Fibroblast of skin of left quadriceps (primary cell): ENCODE results near the gene PRKG1.

Experiments
- DNase-seq, 2 experiments: peaks; one replicate each; pipeline ENCODE4 v3.0.0-alpha.2; 2013; ENCODE audit warnings: low read depth in 2 of 2

PRKG1 gene

DNA sequence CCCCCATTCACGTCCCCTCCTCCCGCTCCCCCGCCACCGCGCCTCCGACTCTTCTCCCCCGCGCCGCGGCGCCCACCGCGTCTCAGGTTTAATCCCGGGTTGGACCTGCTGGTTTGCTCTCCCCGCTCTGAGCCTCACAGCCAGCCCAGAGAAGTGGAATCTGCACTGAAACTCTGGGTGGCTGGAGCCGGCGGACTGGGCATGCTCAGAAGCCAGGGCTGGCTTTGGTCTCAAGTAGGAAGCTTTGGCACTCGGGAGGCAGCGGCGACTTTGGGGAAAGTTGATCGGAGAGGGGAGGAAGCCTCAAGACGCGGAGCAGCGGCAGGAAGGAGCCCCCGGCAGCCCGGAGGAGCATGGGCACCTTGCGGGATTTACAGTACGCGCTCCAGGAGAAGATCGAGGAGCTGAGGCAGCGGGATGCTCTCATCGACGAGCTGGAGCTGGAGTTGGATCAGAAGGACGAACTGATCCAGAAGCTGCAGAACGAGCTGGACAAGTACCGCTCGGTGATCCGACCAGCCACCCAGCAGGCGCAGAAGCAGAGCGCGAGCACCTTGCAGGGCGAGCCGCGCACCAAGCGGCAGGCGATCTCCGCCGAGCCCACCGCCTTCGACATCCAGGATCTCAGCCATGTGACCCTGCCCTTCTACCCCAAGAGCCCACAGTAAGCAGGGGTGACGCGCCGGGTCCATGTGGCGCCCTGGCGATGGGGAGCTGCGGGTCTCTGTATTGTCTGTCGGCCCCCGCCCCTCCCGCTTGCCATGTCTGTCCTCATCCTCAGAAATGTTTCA is at the start of gene PRKG1:
PRKG1 (plus strand) TSS at position 250 of the 791 bp plus-strand sequence.
- peak; percentile 60 to 62 for DNase-seq

DNA sequence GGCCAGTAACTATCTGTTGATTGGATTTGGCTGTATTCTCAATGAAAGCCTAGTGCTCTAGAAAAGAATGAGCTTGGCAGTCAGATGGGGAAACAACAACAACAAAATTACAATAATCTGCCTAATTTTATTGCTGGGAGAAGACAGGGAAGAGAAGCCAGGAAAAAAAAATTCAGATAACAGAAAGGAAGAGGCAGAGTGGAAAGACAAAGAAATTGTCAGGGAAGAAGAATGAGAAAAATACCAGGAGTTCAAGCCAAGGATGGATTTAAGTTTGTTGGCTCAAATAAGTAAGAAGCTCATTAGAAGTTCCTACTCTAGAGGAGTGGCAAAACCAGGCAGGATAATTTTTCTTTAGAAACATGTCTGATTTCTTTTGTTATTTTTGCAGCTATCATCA is 45.9 kb upstream of the PRKG1 start:
- DNase-seq = no peak

DNA sequence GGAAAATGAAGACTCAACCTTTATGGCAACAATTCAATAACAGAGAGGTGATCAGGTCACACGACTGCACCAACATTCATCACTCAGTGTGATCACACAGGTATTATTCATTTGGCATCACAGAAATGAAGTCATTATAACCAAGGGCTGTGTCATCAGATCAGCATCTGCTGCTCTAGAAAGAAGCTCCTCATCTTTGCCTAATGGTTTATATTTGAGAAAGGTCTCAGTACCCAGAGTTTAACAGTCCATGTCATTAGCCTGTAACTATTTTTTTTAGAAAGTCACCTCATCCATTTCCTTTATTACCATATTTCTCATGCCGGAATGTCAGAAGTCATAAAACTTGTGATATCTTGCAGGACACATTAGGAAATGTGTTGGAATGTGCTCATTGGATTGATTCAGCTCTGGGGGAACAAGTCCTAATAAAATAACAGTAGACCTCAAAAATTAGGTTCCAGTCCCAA is 45.1 kb upstream of the PRKG1 start:
- DNase-seq = peak; percentile 53 to 59

DNA sequence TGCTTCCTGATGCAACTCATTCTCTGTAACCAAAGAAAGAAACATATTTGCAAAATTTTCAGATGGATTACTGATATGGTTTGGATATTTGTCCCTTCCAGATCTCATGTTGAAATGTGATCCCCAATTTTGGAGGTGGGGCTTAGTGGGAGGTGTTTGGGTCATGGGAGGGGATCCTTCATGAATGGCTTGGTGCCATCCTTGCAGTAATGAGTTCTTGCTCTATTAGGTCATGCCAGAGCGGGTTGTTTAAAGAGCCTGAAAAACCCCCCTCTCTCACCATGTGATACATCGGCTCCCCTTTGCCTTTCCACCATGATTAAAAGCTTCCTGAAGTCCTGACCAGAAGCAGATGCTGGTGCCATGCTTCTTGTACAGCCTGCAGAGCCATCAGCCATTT is 43.8 kb upstream of the PRKG1 start:
- DNase-seq = no peak

DNA sequence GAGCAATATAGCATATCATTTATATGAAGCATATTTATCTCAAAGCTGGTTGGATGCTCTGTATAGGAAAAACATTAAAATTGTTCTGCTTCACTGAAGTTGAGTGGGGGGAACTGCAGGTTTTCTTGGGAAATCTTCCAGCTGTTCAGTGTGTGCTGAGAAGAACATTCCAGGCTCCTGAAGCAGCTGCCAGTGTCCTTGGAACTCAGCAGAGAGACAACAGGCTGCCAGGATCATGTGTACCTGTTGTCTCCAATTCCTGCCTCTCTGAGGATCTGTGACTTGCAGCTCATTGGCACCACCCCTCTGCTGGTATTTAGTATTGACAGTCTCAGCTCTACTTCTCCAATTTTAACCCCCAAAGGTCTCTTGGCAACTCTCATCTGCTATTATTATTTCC is 42.3 kb upstream of the PRKG1 start:
- DNase-seq = no peak

DNA sequence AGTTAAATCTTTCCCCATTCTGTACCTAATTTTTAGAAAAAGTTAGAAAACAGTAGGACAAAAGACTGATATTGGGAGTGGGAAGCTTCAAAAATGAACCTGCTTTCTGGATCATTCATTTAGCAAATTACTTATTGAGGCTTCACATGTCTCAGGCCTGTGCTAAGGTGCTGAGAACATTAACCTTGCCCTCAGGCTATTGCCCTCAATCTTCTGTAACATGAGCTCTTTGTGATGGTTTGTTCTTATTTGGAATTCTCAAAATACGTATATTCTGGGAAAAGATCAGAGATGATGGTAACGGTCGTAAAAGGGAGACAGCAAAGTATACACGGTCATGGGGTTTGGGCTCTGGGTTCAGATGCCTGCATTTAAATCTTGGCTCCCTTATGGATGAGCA is 39.5 kb upstream of the PRKG1 start:
- no peak for DNase-seq

DNA sequence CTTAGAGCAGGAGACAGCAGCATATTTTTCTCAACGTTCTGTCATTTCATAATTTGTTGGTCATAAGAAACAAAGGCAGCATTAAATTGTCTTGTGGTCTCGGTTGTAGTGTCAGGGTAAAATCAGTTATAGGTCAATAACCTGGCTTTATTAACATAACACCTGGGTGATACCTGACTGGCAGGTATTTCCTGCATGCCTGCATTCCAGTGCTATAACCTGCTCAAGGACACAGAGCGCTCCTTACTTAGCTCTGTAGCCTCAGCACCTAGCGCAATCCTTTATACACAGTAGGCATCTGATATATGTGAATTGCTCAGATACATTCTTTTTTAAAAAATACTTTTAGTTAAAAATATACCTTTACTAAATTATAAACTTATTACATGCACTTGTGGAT is 38.9 kb upstream of the PRKG1 start:
- DNase-seq = no peak

DNA sequence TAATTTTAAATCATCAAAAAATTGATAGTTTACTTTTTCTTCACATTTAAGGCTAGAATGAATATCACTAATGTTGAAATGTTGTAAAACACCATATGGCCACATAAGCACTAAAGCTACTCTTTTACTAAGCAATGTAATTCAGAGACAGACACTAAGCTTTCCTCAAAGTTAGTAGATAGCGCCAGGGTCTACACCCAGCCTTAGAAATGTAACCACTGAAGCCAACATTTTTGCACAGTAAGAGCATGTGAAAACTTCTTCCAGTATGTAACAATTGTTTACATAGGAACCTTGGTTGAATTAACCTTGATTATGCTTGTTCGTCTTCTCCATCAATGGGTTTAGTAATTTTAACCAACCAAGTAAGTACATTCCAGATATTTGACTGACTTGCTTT is 28.4 kb upstream of the PRKG1 start:
- DNase-seq = no peak

DNA sequence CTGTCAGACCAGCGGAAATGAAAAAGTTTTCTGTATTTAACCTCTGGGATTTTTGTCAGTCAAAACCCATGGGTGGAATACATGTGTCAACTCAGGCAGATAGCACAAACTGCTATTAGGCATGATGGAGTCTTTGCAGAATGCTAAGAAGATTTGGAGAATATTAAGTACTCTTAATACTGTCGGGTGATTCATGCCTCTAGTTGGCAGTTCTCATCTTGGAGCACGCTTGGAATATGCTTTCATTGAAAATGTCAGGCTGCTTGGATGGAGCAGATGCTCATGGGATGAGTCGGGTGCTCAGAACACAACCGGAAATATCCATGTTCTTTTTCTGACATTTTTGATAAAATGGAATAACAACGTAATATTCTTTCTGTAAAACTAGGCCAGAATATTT is 27.6 kb upstream of the PRKG1 start:
- DNase-seq = no peak

DNA sequence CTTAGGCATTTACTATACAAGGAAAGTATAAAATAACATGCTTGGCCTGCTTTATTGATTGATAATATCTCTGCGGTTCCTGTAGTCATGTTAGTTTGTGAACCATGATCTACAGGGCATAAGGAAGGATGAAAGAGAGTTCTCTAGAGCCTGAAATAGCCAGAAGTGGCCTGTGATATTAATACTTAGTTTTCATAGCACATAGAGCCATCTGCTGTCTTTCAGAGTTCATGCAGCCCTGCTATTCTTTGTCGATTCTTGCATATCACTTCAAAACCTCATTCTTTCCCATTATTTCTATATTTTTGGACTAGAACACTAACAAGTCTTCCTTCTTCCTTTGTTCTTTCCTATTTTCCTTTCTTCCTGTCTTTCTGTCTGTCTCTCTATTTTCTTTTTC is 26.4 kb upstream of the PRKG1 start:
- DNase-seq = no peak

DNA sequence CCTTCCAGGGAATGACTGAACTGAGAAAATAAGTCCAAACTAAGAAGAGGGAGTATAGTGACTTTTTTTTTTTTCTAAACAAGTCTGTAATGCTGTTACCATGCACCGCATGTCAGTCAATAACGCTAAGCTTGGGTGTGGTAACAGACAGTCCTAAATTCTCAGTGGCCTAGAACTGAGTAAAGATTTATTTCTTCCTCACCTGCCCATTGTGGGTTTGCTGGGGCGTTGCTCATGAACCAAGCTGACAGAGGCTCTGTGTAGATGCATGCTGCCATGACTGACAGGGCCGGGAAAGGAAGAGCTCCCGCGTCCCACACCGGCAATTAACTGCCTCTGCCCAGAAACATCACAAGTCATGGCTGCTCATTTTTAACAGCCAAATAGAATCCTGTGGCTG is 25.5 kb upstream of the PRKG1 start:
- no peak for DNase-seq

DNA sequence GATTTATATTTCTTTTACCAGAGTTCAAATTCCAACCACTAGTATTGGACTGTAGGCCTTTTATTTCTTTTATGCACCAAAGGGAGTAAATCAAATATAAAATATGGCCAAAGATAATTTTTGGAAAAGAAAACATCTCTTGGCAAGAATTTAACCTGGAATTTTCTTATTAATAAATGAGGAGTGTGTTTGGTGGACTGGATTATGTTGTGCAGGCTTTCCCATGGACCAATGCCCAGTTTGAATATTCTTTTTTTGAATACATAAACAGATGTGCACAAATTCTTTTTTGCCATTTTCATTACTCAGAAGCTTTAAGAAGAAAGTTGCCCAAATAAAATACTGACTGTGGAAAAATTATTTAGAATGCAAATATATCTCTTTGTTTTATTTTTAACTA is 22.1 kb upstream of the PRKG1 start:
- DNase-seq = no peak

DNA sequence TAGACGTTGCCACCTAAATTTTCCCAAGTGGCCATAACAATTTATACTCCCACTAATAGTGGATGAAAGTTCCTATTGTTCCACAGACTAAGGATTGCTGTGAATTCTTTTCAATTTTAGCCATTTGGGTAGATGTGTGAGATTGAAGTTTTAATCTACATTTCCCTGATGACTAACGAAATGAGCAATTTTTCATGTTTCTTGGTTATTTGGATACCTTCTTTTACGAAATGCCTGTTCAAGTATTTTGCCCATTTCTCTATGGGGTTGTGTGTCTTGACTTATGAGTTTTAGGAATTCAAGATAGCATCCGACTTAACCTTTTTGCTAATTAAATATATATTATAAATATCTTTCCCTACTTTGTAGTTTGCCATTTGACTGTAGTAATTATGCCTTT is 16.4 kb upstream of the PRKG1 start:
- no peak for DNase-seq

DNA sequence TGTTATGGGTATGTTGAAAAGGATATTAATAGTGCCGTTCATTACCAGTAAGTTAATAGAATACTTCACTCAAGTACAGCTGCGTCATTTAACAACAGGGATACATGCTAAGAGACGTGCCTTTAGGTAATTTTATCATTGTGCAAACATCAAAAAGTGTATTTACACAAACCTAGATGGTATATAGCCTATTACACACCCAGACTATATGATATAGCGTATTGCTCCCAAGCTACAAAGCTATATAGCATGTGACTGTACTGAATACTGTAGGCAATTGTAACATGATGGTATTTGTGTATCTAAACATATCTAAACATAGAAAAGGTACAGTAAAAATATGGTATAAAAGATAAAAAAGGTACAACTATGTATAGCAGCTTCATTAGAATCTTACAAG is 11.1 kb upstream of the PRKG1 start:
- no peak for DNase-seq

DNA sequence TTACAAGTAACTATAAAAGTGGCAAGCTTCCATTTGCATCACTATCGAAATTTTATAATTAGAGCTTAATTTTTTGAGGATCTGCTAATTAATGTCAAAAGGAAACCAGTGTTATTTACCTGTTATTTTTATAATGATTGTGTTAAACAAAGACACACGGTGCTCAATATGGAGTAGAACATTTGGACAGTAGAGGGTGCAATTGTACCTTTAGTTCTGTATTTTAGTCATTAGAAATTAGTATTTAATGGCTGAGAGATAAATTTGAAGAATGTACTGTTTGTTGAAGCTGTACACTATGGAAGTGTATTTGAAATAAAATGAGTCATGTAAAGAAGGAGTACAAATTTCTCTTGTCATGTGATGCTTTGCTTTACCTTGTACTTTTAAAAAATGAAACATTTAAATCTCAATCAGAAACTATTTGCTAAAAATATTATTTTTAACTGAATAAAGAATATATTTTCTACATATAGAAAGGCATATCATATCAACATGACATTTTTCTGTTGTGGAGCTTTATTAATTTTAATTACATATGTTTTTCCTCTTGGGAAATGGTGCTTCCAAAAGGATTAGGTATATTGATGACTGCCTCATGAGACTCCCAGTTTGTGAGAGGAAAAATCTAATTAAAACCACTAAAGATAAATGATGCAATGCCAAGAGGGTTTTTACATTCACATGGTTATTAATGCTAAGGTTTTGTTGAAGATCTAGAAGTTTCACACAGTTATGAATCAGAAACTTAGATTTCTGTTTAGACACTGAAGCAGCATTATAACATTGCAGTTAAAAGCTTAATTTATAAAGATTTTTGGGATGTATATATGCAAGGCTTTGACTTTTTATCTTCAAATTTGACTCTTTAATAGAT is 10.4 kb upstream of the PRKG1 start:
- peak; percentile 53 to 56 for DNase-seq

DNA sequence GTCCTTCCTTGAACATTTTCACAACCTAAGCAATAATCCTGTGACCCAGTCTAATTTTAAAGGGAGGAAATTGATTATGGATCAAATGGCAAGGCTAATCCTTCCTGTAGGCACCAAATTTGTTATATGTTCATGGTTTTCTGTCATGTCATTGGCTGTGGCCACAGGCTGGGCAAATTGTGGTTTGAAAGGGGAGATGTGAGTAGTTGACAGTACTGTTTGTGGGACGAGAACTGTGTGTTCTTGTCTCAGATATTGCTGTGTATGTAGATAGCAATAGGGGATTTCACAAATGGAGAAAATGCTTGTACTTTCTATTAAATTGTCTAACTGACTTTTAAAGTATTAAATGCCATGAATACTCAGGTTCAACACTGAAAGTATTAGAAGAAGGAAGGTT is 8.1 kb upstream of the PRKG1 start:
- DNase-seq = no peak

DNA sequence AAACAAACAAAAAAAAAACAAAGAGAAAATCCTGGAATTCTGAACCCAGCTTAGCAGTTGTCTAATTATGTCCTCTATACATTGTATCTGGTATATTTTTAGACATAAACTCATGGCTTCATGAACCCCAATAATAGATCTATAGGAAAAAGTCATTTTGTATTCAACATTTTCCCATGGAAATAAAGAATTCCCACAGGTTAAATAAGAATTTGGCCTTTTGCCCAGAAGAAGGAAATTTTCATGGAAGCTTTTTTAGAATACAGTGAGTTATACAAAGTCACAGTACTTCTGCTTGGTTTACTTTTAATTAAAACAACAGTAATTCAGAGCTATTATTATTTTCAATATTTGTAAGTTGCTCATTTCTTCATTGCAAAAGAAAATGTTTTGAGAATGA is 2.1 kb upstream of the PRKG1 start:
- no peak for DNase-seq

DNA sequence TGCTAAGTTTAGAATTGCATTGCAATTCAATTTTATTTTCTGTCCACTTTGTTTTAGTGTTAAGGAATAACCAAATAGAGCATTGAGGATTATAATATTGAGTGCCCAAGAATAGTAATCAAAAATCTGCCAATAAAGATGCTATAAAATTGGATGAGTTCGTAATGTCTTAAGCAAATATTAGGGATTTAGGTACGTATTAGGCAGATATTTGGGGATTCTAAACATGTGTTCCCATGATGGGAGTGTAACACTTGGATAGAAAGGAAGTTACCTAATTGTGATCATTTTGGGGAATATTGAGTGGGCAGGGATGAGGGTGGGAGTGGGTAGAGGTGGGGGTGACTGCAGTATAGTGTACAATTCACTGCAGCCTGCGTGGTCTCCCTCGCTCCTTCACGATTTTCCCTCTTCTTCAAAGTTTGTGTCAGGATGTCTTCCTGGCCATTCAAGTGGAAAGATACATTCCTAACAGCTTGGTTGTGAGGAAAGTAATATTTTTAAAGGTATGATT is 1.3 kb upstream of the PRKG1 start:
- DNase-seq = no peak

DNA sequence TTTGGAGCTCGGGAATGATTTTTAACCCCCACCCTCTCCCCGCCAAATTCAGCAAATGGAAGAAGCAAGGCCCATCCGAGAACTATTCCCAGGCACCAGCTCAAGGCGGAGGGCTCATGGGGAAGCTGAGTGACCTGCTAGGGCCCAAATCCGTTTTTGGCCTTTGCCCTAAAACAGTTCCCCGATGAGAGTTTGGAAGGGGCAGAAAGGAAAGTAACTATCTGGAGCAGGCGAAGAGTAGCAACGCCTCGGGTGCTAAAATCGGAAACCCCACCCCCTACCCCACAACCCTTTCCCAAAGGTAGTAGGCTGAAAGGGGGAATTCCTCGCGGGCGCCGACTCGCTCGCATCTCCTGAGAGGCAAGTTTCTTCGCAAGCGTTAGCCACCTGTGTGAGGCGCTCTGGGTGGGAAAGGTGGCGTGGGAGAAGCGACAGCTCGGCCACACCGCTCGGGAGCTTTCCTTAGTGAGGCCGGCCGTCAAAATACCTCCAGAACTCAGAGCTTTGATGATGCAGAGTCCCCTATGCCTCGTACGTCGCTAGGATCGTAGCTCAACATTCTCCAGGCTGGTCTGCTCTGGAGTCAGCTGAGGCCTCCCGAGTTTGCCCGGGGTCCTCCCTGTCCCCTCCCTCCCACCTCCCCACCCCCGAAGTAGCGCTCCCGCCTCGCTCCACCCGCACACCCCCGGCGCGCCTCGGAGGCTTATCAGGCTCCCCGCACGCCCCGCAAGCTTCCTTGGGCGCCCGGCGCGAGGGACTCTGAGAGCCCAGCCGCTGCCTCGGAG is 642 bp upstream of the PRKG1 start:
- no peak for DNase-seq

DNA sequence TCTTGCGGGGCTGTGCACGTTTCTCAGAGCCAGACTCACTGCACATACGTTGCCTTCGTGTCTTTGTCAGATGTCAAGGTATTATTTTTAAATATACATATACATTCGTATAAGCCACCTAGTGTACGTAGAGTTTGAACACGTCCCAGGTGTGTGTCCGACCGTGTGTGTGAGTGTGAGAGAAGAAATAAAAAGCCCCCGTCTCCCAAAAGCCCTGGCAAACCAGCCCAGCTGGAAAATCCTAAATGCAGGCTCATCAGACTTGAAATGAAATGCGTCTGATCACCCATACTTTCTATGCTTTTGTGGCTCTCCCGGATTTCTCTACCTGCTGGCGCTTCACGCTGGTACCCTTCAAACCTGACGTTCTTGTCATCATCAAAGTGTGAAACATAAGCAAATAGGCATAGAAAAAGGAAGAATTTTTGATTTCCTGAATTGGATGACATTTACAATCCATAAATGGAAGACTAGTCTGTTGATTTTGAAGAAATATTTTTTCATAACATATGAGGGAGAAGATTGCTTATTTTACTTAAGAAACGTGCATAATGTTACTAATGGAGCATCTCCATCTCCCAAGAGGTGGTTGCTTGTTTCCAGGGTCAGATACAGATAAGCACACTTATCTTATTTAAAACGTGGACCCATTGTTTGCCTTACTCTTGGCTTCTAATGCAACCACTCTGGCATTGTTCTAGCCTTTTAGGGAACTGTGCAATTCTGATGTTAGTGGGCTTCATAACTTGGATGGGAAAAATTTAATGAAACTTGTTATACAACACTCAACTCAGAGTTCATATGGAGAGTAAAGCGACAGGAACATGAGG is 971 bp downstream of the PRKG1 start:
- no peak for DNase-seq

DNA sequence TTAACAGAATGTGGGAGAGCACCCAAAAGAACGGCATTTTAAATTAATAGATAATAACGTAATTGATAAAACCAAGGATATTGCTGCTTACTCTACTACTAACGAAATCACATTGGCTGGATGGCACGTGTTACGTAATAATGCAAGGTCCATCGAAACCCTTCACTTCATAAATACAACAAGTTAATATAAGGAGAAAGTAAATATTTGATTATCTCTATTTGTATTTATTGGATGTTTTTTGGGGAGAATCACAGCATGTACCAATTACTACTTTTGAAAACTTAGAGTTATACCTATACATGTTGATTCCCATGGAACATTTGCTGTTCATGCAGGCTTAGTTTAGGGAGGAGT is 1.6 kb downstream of the PRKG1 start:
- DNase-seq = no peak
